ENCODE data around the gene CELF1.

The CELF1 gene

DNA sequence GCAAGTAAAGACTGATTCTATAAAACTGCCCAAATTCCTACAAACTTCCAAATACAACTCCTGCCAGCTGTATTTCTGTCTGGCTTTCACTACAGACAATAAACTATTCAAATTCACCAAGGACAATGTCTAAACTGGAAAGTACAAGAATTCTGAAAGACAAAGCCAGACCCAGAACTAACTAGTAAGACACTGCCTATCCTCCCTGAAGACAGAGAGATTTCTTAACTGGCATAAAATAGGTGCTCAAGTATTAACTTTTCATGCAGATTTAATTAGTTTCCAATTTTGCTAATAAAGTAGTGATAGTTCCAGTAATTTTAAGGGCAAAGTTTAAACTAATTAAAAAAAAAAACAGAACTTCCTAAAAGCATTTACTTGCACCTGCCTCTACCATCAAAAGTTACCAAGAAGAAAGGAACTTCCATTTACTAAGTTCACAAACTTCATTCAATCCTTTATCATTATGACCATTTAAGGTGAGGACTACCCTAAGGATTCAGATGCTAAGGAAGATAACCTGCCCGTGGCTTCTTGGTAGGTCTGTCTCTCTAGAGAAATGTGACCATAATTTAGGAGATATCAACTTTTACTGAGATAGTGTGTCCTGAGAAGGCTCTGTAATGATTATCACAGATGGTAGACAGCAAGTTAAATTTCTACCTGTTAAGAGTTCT, 45.2 kb downstream of the CELF1 start:
- no peak for DNase-seq

- DNase-seq = no peak
Measured at GRCh38 chr11:47506795-47507562, 46.0 kb downstream of the CELF1 start.

DNA sequence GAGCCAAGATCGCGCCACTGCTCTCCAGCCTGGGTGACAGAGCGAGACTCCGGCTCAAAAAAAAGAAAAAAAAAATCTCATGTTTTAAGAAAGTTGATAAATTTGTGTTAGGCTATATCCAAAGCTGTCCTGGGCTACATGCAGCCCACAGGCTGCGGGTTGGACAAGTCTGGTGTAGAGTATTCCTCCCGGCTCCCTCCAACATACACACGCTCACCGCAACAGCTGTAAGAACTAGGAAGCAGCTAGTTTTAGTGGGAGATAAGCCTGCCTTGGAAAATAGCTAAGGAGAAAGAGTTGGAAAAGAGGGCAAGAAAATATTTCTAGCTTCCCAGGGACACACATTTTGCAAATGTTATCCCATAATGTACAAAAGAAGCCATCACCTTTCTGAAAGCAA, 46.6 kb downstream of the CELF1 start:
- no peak for DNase-seq

GRCh38 chr11:47504910-47505309, 48.0 kb downstream of the CELF1 start:
- DNase-seq = no peak

DNA sequence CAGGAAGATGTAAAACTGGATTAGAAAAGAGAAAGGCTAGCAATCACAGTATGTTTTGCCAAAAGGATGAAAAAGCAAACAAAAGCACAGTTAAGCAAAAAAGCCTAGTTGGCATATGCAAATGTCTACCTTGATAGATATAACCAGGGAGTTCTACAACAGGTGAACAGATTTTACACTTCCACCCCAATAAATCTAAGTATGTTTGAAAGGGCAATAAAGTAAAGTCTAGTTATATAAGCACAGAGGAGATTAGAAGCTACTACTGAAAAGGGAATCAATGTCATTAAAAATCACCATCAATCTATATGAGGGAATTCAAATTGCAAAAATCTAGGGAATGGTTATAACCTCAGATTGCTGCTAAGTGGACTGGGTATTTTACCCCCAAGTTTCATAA, 49.7 kb downstream of the CELF1 start:
- no peak for DNase-seq

DNA sequence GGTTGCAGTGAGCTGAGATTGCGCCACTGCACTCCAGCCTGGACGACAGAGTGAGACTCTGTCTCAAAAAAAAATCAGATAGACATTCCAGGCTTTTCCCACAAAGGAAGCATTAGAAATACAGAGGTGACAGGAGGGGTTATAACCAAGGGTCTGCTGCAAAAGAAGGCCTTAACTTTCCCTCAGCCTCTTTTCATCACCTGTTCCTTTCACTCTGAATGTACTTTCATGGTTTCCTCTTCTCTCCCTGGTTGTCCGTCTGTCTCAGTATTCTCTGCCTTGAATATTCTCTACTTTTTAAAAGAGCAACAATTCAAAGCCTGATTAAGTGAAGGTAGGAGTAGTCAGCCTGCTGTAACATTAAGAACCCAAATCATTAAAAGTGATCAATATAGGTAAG, 50.2 kb downstream of the CELF1 start:
- no peak for DNase-seq

DNA sequence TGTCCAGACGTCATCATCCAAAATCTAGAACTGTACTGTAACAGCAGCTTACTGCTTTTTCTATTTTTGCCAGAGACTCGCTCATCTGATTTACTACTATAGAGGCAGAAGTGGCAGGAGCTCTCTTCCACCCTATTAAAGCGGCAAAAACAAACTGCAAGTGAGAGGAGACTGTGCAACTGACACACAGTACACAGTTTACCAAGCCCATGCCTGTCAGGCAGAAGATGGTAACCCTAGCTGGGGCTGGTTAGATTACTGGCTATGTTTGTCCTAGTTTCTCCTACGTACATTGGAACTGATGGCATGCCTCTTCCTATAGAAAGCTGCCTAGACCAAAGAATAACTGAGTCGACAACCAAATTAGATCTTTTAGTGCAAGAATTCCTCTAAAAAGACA, 51.8 kb downstream of the CELF1 start:
- DNase-seq = no peak

GRCh38 chr11:47500121-47500520, 52.8 kb downstream of the CELF1 start:
- DNase-seq = no peak

DNA sequence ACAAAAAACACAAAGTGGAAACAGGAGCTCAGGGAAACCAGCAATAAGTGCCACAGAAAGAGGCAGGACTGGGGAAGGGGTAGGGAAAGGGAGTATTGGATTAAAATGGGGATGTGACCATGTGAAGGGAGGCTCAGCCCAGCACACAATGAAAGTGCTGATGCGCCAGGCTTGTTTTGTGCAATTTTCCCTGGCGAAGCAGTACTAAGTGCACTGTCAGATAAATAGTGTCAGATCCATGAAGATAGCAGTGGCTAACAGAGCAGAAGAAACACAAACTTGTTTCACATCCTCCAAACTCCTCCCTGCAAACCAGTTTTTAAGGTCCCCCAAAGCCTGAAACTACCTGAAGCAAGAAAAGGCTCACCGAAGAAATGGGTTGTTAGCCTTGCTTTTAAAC, 53.3 kb downstream of the CELF1 start:
- DNase-seq = no peak

GRCh38 chr11:47499161-47499560, 53.8 kb downstream of the CELF1 start:
- DNase-seq = no peak

GRCh38 chr11:47498584-47499152, 54.3 kb downstream of the CELF1 start:
- DNase-seq = no peak

DNA sequence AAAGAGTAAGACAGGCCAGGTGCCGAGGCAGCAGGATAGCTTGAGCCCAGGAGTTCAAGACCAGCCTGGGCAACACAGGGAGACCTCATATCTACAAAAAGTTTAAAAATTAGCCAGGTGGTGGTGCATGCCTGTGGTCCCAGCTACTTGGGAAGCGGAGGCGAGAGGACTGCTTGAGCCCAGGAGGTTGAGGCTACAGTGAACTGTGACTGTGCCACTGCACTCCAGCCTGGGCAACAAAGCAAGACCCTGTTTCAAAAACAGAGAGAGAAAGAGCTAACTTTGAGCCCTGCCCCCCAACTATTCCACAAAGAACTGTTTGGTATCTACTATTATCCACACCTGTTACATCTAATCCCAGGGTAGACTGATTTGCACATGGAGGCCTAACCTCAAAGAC, 54.8 kb downstream of the CELF1 start:
- DNase-seq = no peak

DNA sequence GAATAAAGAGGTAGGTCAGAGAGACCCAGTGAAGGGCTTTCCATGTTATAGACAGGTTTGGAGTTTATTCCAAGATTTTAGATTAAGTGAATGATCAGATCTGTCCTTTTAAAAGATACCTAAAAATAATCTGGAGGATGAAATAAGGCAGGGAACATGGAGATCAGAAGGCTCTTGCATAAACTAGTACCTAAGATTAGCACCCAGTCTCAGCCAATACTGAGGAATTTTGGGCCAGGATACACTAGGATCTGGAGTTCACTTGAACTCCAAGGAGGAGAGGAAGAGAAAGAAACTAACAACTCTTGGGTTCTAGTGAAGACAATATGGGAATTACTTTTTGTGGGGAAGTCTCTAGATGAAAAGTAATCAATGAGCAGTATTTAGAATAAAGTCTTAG, 56.1 kb downstream of the CELF1 start:
- DNase-seq = no peak

DNA sequence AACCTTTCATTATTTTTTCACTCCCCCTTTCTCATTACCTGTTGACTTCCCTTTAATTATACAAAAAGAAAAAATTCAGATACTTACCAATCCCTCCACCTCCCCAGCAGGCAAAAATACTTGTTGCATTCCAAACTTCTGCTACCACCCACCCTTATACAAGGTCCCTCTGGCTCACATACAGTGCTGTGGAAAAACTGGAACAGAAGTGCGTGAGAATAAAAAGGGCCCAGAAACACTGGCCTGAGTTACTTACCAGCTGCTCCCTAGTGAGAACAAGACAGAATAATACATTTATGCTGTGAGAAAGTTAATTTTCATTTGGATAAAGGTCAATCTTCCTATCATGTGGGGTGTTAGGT, 57.1 kb downstream of the CELF1 start:
- no peak for DNase-seq

DNA sequence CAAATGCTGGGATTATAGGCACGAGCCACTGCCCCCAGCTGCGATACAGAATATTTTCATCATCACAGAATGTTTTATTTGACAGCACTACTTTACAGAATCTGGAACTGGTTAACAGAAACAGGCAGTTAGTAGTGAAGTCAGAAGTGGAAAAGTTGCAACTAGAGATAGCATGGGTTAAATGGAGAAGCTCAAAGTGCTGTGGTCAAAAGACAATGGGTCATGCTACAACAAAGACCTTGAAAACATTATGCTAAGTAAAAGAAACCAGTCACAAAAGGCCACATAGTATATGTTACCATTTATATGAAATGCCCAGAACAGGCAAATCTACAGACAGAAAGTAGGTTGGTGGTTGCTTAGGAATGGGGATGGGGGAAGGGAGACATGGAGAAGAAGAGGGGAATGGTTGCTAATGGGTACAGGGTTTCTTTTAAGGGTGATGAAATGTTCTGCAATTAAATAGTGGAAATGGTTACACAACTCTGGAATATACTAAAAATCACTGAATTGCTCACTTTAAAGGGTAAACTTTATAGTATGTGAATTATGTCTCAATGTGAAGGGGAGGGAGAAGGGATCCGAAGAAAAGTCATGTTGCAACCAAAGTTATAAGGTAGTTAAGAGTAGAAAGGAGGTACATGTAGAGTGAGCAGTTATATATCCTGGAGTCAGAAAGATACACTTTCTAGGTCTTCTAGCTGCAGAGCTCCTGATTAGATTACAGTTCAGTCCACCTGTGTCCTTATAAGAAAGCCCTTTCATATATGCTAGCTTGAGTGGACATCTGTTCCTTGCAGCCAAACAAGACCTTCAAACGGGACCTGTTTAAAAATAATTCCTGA, 57.7 kb downstream of the CELF1 start:
- DNase-seq = no peak

DNA sequence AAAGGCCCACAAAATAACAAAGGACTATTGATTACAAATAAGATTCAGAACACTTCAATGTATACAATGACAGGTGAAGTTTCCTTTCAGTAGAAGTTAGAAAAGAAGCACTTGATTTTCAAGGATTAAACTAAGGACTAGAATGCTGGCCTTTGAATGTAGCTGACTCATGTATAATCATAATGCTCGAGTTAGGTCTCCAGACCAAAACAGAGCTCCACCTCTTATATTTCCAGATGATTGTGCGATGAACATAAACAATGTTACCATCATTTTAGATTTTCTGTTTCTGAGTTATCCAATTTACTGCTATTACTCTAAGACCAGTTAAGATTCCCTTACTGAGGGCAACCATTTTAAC, 63.6 kb downstream of the CELF1 start:
- no peak for DNase-seq

GRCh38 chr11:47488674-47489394, 64.1 kb downstream of the CELF1 start:
- no peak for DNase-seq

GRCh38 chr11:47488111-47488510, 64.8 kb downstream of the CELF1 start:
- no peak for DNase-seq

DNA sequence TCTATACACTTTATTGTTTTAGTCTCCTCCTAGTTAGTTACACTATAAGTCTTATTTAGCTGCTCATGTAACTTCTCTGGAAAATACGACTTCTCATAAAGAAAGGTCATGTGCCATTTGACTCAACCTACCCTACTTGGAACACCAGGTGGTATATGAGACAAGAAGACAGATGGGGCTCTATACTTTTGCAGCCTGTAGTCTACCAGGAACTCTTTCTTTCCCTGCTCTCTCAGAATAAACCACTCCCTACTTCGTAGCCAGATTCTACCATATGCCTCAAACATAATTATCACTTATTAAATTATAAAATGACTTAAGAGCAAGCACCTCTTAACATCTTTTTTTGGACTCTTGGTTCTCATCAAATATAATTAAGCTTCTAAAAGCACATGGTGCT, 65.5 kb downstream of the CELF1 start:
- DNase-seq = no peak

- no peak for DNase-seq
Measured at GRCh38 chr11:47485107-47485506, 67.8 kb downstream of the CELF1 start.

DNA sequence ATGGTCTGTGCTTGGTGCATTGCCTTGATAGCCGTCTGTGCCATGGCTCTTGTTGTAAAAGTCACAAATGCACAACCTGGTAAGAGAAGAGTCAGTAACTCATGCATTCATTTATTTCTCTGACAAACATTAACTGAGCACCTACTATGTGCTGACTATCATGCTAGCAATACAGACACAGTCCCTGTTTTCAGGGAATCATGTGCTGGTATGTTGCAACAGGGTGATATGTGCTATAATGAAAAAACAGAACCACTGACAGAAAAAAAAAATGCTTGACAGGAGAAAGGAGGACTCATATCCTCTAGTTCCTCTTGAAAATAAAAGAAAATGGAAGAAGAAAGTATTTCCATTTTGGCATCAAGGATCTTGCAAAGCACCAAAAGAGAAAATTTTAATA, 69.5 kb downstream of the CELF1 start:
- no peak for DNase-seq

DNA sequence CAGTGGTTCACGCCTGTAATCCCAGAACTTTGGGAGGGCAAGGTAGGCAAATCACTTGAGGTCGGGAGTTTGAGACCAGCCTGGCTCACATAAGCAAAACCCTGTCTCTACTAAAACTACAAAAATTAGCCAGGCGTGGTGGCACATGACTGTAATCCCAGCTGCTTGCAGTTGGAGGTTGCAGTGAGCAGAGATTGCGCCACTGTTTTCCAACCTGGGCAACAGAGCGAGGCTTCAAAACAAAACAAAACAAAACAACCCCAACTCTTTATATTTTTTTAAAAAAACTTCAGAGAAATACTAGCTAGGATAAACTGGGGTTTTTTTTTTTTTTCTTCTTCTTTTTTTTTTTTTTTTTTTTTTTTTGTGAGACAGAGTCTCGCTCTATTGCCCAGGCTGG, 72.2 kb downstream of the CELF1 start:
- no peak for DNase-seq
